Chondrocyte (in vitro differentiated cells): ENCODE measurements around the gene CNNM4. TPM values are rescaled to one million over a fixed set of nuclear protein-coding genes. Genes with fewer than 3 reads are reported as not detected.

ENCODE experiments used
- DNase-seq: peaks from one replicate; pipeline ENCODE4 v3.0.0; 2021; ENCODE audit warnings: mixed read lengths, low spot score
- H3K27ac Mint-ChIP-seq: one replicate; pipeline ENCODE4 v1.8.0; 2021; ENCODE audit warnings: mild to moderate bottlenecking, moderate library complexity, mixed read lengths; ENCODE audit not compliant: unreplicated experiment
- H3K27me3 Mint-ChIP-seq: 2 replicates; pipeline ENCODE4 v1.8.0; 2021; ENCODE audit warnings: low read depth, mixed read lengths
- H3K36me3 Mint-ChIP-seq: 2 replicates; pipeline ENCODE4 v1.8.0; 2021; ENCODE audit warnings: low read depth, mixed read lengths
- H3K4me1 Mint-ChIP-seq: 2 replicates; pipeline ENCODE4 v1.8.0; 2021; ENCODE audit warnings: low read depth, mild to moderate bottlenecking, mixed read lengths
- H3K4me3 Mint-ChIP-seq: one replicate; pipeline ENCODE4 v1.8.0; 2021; ENCODE audit warnings: mild to moderate bottlenecking, moderate library complexity, mixed read lengths; ENCODE audit not compliant: unreplicated experiment
- H3K9me3 Mint-ChIP-seq: 2 replicates; pipeline ENCODE4 v1.8.0; 2021; ENCODE audit warnings: low read depth, mixed read lengths
- CTCF ChIP-seq: fragments of 200-600 bp; sonication (generic); IDR thresholded peaks from 2 replicates; pipeline ENCODE4 v1.5.0; 2021; ENCODE audit warnings: antibody characterized with exemption, mild to moderate bottlenecking, moderate library complexity
- total RNA-seq: library from RNA; stranded (reverse); gene quantifications from 3 replicates; pipeline ENCODE4 v1.2.1, GENCODE V29; 2021

CNNM4 gene
- total RNA-seq, 1 donor from 2014 or later = 7.6 TPM

GRCh38 chr2:96816836-96817702, 56.4 kb downstream of the CNNM4 start:
- no peaks in the 10 kb centered on the region for H3K36me3 Mint-ChIP-seq
- TF ChIP-seq CTCF = no peak
- DNase-seq = no peak
- H3K27ac Mint-ChIP-seq = no peak overlapping the region
- H3K4me3 Mint-ChIP-seq = peak overlapping the region; percentile 70
- no peaks in the 10 kb centered on the region for H3K9me3 Mint-ChIP-seq
- peaks cover 22% of the 10 kb centered on the region for H3K4me1 Mint-ChIP-seq
- H3K27me3 Mint-ChIP-seq = no peaks in the 10 kb centered on the region

GRCh38 chr2:96817882-96818281, 57.2 kb downstream of the CNNM4 start:
- no peak for DNase-seq
- no peaks in the 10 kb centered on the region for H3K36me3 Mint-ChIP-seq
- H3K4me1 Mint-ChIP-seq = peaks cover 22% of the 10 kb centered on the region
- no peak for TF ChIP-seq CTCF
- no peak overlapping the region for H3K27ac Mint-ChIP-seq
- H3K4me3 Mint-ChIP-seq = peak overlapping the region; percentile 70
- H3K9me3 Mint-ChIP-seq = no peaks in the 10 kb centered on the region
- H3K27me3 Mint-ChIP-seq = no peaks in the 10 kb centered on the region

- peaks cover 32% of the 10 kb centered on the region for H3K4me1 Mint-ChIP-seq
- DNase-seq = no peak
- no peaks in the 10 kb centered on the region for H3K27me3 Mint-ChIP-seq
- no peak for TF ChIP-seq CTCF
- H3K9me3 Mint-ChIP-seq = no peaks in the 10 kb centered on the region
- H3K27ac Mint-ChIP-seq = no peak overlapping the region
- no peaks in the 10 kb centered on the region for H3K36me3 Mint-ChIP-seq
- H3K4me3 Mint-ChIP-seq = no peak overlapping the region
Measured at GRCh38 chr2:96819128-96819875, 58.6 kb downstream of the CNNM4 start.

- Mint-ChIP-seq H3K27me3 (no peaks in the 10 kb centered on the region), H3K9me3 (no peaks in the 10 kb centered on the region), H3K4me3 (no peak overlapping the region), H3K36me3 (no peaks in the 10 kb centered on the region), H3K27ac (no peak overlapping the region), H3K4me1 (peaks cover 31% of the 10 kb centered on the region)
- no peak for DNase-seq
- no peak for TF ChIP-seq CTCF
Measured at GRCh38 chr2:96819876-96820511, 59.3 kb downstream of the CNNM4 start.

- Mint-ChIP-seq H3K27ac (no peak overlapping the region), H3K27me3 (no peaks in the 10 kb centered on the region), H3K4me1 (peaks cover 24% of the 10 kb centered on the region), H3K36me3 (no peaks in the 10 kb centered on the region), H3K4me3 (no peak overlapping the region), H3K9me3 (no peaks in the 10 kb centered on the region)
- no peak for DNase-seq
- TF ChIP-seq CTCF = no peak
Measured at GRCh38 chr2:96821113-96821675, 60.5 kb downstream of the CNNM4 start.
